ENCODE data around the gene NAA80. TPM values are rescaled to one million over a fixed set of nuclear protein-coding genes. Genes with fewer than 3 reads are reported as not detected.

The NAA80 gene
- total RNA-seq, 1 donor, result 6.5 TPM

DNA sequence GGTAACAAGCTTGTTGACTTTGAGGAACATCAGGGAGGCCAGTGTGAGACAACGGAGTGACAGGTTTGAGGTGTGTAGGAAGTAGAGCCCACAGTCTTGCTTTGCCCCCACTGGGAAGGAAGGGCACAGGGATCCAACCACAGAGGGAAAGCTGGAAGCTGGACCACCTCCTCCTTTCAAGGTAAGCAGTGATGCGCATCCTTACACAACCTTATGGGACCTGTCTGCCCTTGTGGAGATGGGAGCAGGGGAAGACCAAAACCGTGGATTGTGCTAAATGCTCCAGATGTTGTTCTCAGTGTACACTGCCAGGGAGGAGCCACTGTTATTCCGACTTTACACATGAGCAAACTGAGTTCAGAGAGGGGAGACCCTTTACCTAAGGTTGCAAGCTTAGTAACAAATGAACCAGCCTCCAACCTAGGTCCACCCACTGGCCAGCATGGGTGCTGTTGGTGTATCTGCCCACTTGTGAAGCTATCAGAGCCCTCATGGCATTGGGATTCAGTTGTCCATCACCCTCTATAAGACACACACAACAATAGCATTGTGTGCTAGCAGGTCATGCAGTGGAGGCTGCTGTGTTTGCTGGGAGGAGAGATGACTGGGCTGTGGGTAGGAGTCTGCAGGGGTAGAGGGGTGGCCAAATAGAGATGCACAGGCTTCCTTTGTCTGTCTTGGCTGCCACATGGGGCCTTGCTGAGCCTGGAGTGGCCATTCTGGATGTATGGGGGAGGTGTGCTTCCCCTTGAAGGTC, 20.9 kb downstream of the NAA80 start:
- DNase-seq (ENCODE audit: low read depth), result no peak
- no peak overlapping the region for H3K4me3 ChIP-seq (ENCODE audit: low read depth, low read length)
- TF ChIP-seq, protein P1, sequence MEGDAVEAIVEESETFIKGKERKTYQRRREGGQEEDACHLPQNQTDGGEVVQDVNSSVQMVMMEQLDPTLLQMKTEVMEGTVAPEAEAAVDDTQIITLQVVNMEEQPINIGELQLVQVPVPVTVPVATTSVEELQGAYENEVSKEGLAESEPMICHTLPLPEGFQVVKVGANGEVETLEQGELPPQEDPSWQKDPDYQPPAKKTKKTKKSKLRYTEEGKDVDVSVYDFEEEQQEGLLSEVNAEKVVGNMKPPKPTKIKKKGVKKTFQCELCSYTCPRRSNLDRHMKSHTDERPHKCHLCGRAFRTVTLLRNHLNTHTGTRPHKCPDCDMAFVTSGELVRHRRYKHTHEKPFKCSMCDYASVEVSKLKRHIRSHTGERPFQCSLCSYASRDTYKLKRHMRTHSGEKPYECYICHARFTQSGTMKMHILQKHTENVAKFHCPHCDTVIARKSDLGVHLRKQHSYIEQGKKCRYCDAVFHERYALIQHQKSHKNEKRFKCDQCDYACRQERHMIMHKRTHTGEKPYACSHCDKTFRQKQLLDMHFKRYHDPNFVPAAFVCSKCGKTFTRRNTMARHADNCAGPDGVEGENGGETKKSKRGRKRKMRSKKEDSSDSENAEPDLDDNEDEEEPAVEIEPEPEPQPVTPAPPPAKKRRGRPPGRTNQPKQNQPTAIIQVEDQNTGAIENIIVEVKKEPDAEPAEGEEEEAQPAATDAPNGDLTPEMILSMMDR (IDR thresholded peaks at IDR 0.05; ENCODE audit: insufficient read depth, low read depth, low read length), result no peak

DNA sequence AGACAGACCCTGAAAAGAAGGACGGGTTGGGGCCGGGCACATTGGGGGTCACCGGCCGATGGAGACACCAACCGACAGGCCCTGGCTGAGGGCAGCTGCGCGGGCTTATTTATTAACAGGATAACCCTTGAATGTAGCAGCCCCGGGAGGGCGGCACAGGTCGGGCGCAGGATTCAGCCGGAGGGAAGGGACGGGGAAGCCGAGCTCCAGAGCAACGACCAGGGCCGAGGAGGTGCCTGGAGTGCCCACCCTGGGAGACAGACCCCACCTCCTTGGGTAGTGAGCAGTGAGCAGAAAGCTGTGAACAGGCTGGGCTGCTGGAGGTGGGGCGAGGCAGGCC, 22.5 kb downstream of the NAA80 start:
- no peak overlapping the region for H3K4me3 ChIP-seq (ENCODE audit: low read depth, low read length)
- TF ChIP-seq, protein P1 (IDR thresholded peaks at IDR 0.05; ENCODE audit: insufficient read depth, low read depth, low read length), result no peak
- DNase-seq (ENCODE audit: low read depth), result no peak

DNA sequence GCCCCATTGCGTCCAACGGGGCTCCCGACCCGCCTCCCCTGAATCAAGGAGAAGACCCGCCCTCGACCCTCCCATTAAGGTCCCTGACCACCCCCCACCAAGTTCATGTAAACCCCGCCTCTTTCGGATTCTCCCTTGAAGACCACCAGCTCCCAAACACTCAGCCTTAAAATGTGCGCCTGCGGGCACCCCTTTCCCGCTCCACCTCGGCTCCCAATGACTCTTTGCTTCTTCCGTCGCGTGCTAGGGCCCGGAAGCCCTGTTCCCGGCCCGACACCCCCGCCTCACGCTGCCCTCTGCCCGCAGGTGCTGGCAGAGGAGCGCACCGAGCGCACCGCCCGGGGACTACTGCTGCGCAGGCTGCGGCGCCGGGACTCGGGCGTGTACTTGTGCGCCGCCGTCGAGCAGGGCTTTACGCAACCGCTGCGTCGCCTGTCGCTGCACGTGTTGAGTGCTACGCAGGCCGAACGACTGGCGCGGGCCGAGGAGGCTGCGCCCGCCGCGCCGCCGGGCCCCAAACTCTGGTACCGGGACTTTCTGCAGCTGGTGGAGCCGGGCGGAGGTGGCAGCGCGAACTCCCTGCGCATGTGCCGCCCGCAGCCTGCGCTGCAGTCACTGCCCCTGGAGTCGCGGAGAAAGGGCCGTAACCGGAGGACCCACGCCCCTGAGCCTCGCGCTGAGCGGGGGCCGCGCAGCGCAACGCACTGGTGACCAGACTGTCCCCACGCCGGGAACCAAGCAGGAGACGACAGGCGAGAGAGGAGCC, 23.0 kb downstream of the NAA80 start:
- no peak for DNase-seq (ENCODE audit: low read depth)
- TF ChIP-seq, protein P1 (IDR thresholded peaks at IDR 0.05; ENCODE audit: insufficient read depth, low read depth, low read length), result no peak
- no peak overlapping the region for H3K4me3 ChIP-seq (ENCODE audit: low read depth, low read length)

DNA sequence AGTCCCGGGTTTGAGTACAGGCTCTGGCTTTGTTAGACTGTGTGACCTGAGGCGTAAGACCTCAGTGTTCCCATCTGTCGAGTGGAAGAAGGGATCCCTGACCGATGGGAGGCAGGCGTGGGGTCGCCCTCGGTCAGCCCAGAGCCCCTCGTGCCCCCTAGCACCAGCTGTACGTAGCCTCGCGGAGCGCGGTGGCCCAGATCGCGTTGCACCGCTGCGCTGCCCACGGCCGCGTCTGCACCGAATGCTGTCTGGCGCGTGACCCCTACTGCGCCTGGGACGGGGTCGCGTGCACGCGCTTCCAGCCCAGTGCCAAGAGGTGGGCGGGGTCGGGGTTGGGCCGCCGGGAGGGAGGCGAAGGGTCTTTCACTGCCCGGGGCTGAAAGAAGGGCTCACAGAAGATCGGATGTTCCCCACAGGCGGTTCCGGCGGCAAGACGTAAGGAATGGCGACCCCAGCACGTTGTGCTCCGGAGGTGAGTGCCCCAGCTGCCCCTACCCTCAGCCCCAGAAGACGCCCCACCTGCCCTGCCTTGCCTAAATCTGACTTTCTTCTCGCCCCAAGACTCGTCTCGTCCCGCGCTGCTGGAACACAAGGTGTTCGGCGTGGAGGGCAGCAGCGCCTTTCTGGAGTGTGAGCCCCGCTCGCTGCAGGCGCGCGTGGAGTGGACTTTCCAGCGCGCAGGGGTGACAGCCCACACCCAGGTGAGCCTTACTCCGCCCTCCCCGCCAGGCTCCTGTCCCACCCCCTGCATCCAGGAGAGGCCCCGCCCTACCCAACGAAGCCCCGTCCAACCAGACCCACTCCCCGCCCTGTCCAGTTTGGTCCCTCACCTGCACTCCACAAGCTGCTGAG, 23.8 kb downstream of the NAA80 start:
- no peak overlapping the region for H3K4me3 ChIP-seq (ENCODE audit: low read depth, low read length)
- TF ChIP-seq, protein P1 (IDR thresholded peaks at IDR 0.05; ENCODE audit: insufficient read depth, low read depth, low read length), result no peak
- DNase-seq (ENCODE audit: low read depth), result no peak

DNA sequence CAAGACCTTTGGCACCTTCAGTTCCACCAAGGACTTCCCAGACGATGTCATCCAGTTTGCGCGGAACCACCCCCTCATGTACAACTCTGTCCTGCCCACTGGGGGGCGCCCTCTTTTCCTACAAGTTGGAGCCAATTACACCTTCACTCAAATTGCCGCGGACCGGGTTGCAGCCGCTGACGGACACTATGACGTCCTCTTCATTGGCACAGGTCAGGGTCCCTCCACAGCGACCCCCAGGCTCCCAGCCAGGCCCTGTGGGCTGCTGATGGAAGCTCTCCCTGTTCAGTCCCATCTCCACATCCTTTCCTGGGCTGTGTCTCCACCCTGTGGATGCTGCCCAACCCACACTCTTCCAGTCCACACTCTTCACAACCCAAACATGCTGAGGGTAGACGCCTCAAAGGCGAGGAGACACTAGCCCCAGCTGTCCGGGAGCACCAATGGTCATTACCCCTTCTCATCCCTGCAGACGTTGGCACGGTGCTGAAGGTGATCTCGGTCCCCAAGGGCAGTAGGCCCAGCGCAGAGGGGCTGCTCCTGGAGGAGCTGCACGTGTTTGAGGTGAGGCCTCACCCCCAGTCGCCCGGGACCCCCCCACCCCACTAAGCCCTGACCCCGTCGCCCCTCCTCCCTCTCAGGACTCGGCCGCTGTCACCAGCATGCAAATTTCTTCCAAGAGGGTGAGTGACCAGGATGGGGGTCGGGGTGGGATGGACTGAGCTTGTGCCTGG, 24.7 kb downstream of the NAA80 start:
- TF ChIP-seq, protein P1 (IDR thresholded peaks at IDR 0.05; ENCODE audit: insufficient read depth, low read depth, low read length), result peak; percentile 75
- DNase-seq (ENCODE audit: low read depth), result peak; percentile 63
- H3K4me3 ChIP-seq (ENCODE audit: low read depth, low read length), result no peak overlapping the region

DNA sequence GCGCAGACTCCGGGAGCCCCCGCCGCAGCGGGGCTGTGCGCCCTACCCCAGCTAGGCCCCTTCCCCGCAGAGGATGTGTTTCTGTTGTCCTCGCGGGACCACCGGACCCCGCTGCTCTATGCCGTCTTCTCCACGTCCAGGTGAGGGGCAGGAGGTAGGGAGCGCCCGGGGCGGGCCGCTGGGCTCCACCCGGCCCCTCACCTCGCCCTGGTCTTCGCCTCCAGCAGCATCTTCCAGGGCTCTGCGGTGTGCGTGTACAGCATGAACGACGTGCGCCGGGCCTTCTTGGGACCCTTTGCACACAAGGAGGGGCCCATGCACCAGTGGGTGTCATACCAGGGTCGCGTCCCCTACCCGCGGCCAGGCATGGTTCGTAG, 25.5 kb downstream of the NAA80 start:
- H3K4me3 ChIP-seq (ENCODE audit: low read depth, low read length), result no peak overlapping the region
- TF ChIP-seq, protein P1 (IDR thresholded peaks at IDR 0.05; ENCODE audit: insufficient read depth, low read depth, low read length), result no peak
- no peak for DNase-seq (ENCODE audit: low read depth)

All from fibroblast of villous mesenchyme (primary cell).